PFSK-1 (cell line): ENCODE results near the gene ATF7.

Source experiments
- FOXP2 ChIP-seq: optimal IDR thresholded peaks from 2 replicates; pipeline ENCODE3; 2011; ENCODE audit warnings: borderline replicate concordance, control low read depth, inconsistent platforms; ENCODE audit not compliant: insufficient read depth; ENCODE audit errors: extremely low read length, extremely low read depth
- POLR2AphosphoS5 ChIP-seq: IDR thresholded peaks from 2 replicates; pipeline ENCODE4 v1.6.1; 2012; ENCODE audit warnings: low read depth, mild to moderate bottlenecking, control low read depth, low read length, moderate library complexity
- SIN3A ChIP-seq: IDR thresholded peaks from 2 replicates; pipeline ENCODE4 v1.6.1; 2012; ENCODE audit warnings: mild to moderate bottlenecking, low read length, moderate library complexity, borderline replicate concordance; ENCODE audit not compliant: insufficient read depth
- TAF1 ChIP-seq: IDR thresholded peaks from 2 replicates; pipeline ENCODE4 v1.6.1; 2012; ENCODE audit warnings: low read length, control low read depth, borderline replicate concordance; ENCODE audit not compliant: insufficient read depth
- TF ChIP-seq, protein P1 (sequence below), 2 experiments: IDR thresholded peaks; 2 replicates each; pipeline versions ENCODE4 v1.6.1 to v1.8.0; 2011 to 2012; ENCODE audit warnings: low read depth in 2 of 2, low read length in 2 of 2, control low read depth in 1 of 2, inconsistent platforms in 1 of 2, mild to moderate bottlenecking in 1 of 2, moderate library complexity in 1 of 2; ENCODE audit not compliant: insufficient read depth in 1 of 2

GRCh38 chr12:53563452-53564028 is 62.6 kb downstream of the ATF7 start:
- no peak for TF ChIP-seq POLR2AphosphoS5
- no peak for TF ChIP-seq SIN3A
- TF ChIP-seq TAF1 = no peak
- TF ChIP-seq, protein P1, sequence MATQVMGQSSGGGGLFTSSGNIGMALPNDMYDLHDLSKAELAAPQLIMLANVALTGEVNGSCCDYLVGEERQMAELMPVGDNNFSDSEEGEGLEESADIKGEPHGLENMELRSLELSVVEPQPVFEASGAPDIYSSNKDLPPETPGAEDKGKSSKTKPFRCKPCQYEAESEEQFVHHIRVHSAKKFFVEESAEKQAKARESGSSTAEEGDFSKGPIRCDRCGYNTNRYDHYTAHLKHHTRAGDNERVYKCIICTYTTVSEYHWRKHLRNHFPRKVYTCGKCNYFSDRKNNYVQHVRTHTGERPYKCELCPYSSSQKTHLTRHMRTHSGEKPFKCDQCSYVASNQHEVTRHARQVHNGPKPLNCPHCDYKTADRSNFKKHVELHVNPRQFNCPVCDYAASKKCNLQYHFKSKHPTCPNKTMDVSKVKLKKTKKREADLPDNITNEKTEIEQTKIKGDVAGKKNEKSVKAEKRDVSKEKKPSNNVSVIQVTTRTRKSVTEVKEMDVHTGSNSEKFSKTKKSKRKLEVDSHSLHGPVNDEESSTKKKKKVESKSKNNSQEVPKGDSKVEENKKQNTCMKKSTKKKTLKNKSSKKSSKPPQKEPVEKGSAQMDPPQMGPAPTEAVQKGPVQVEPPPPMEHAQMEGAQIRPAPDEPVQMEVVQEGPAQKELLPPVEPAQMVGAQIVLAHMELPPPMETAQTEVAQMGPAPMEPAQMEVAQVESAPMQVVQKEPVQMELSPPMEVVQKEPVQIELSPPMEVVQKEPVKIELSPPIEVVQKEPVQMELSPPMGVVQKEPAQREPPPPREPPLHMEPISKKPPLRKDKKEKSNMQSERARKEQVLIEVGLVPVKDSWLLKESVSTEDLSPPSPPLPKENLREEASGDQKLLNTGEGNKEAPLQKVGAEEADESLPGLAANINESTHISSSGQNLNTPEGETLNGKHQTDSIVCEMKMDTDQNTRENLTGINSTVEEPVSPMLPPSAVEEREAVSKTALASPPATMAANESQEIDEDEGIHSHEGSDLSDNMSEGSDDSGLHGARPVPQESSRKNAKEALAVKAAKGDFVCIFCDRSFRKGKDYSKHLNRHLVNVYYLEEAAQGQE (IDR thresholded peaks at IDR 0.05; ENCODE audit: insufficient read depth in 1 of 2, low read depth in 2 of 2, low read length in 2 of 2) = no peak
- TF ChIP-seq FOXP2 = no peak
